ENCODE measurements around the gene GRM8.

The GRM8 gene

DNA sequence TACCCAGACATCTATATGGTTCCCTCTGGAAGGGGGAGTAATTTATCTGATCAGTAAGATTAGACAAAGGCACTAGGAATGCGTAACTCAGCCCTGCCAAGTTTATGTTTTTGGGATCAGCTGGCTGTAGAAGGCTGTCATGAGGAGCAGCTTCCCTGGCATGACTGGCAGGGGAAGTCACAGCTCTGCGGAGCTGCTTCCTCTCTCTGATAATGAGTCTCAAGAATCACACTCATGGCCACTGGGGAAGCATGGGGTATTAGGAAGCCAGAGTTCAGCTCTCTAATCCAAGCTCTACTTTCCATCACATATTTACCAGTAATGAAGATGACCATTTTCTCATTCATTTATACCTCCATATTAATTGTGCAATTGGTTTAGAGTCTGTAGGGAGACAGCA lies 758.9 kb downstream of the GRM8 start:
- no peak for TF ChIP-seq TAF1 (IDR thresholded peaks at IDR 0.05; ENCODE audit: low read depth)
- TF ChIP-seq CEBPB (IDR thresholded peaks at IDR 0.05), result no peak
- TF ChIP-seq, protein P1, sequence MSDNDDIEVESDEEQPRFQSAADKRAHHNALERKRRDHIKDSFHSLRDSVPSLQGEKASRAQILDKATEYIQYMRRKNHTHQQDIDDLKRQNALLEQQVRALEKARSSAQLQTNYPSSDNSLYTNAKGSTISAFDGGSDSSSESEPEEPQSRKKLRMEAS (IDR thresholded peaks at IDR 0.05), result no peak
- no peak for TF ChIP-seq NFIC (IDR thresholded peaks at IDR 0.05)
- TF ChIP-seq FOXM1 (IDR thresholded peaks at IDR 0.05; ENCODE audit: borderline replicate concordance, low read depth), result no peak
- TF ChIP-seq YY1 (IDR thresholded peaks at IDR 0.05; ENCODE audit: low read depth), result no peak
- TF ChIP-seq RAD21 (IDR thresholded peaks at IDR 0.05; ENCODE audit: low read depth), result no peak
- no peak for TF ChIP-seq EGR1 (IDR thresholded peaks at IDR 0.05)
- TF ChIP-seq TEAD4 (IDR thresholded peaks at IDR 0.05), result no peak
- TF ChIP-seq CREB1 (IDR thresholded peaks at IDR 0.05; ENCODE audit: low read depth), result no peak
- no peak for TF ChIP-seq TCF12 (IDR thresholded peaks at IDR 0.05; ENCODE audit: low read depth)
- no peak for TF ChIP-seq EP300 (IDR thresholded peaks at IDR 0.05; ENCODE audit: borderline replicate concordance)
- TF ChIP-seq, protein P2, sequence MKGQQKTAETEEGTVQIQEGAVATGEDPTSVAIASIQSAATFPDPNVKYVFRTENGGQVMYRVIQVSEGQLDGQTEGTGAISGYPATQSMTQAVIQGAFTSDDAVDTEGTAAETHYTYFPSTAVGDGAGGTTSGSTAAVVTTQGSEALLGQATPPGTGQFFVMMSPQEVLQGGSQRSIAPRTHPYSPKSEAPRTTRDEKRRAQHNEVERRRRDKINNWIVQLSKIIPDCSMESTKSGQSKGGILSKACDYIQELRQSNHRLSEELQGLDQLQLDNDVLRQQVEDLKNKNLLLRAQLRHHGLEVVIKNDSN (IDR thresholded peaks at IDR 0.05), result no peak
- TF ChIP-seq ZBTB7A (IDR thresholded peaks at IDR 0.05; ENCODE audit: low read depth), result no peak
- TF ChIP-seq REST (IDR thresholded peaks at IDR 0.05; ENCODE audit: low read depth), result no peak

- TF ChIP-seq EP300 (IDR thresholded peaks at IDR 0.05; ENCODE audit: borderline replicate concordance), result no peak
- TF ChIP-seq TEAD4 (IDR thresholded peaks at IDR 0.05), result no peak
- no peak for TF ChIP-seq TCF12 (IDR thresholded peaks at IDR 0.05; ENCODE audit: low read depth)
- TF ChIP-seq REST (IDR thresholded peaks at IDR 0.05; ENCODE audit: low read depth), result no peak
- TF ChIP-seq TAF1 (IDR thresholded peaks at IDR 0.05; ENCODE audit: low read depth), result no peak
- no peak for TF ChIP-seq YY1 (IDR thresholded peaks at IDR 0.05; ENCODE audit: low read depth)
- TF ChIP-seq, protein P2 (IDR thresholded peaks at IDR 0.05), result no peak
- no peak for TF ChIP-seq RAD21 (IDR thresholded peaks at IDR 0.05; ENCODE audit: low read depth)
Measured at GRCh38 chr7:126489874-126490273, 762.9 kb downstream of the GRM8 start.

- TF ChIP-seq, protein P2 (IDR thresholded peaks at IDR 0.05), result no peak
- no peak for TF ChIP-seq TEAD4 (IDR thresholded peaks at IDR 0.05)
- no peak for TF ChIP-seq FOXM1 (IDR thresholded peaks at IDR 0.05; ENCODE audit: borderline replicate concordance, low read depth)
- TF ChIP-seq, protein P1 (IDR thresholded peaks at IDR 0.05), result no peak
- no peak for TF ChIP-seq EGR1 (IDR thresholded peaks at IDR 0.05)
- no peak for TF ChIP-seq RAD21 (IDR thresholded peaks at IDR 0.05; ENCODE audit: low read depth)
- no peak for TF ChIP-seq YY1 (IDR thresholded peaks at IDR 0.05; ENCODE audit: low read depth)
- TF ChIP-seq CREB1 (IDR thresholded peaks at IDR 0.05; ENCODE audit: low read depth), result no peak
- TF ChIP-seq CEBPB (IDR thresholded peaks at IDR 0.05), result no peak
- no peak for TF ChIP-seq EP300 (IDR thresholded peaks at IDR 0.05; ENCODE audit: borderline replicate concordance)
- no peak for TF ChIP-seq NFIC (IDR thresholded peaks at IDR 0.05)
- TF ChIP-seq ZBTB7A (IDR thresholded peaks at IDR 0.05; ENCODE audit: low read depth), result no peak
- TF ChIP-seq REST (IDR thresholded peaks at IDR 0.05; ENCODE audit: low read depth), result no peak
- TF ChIP-seq TCF12 (IDR thresholded peaks at IDR 0.05; ENCODE audit: low read depth), result no peak
- no peak for TF ChIP-seq TAF1 (IDR thresholded peaks at IDR 0.05; ENCODE audit: low read depth)
Measured at GRCh38 chr7:126487728-126488442, 764.9 kb downstream of the GRM8 start.

GRCh38 chr7:126486806-126487205 lies 765.9 kb downstream of the GRM8 start:
- TF ChIP-seq NFIC (IDR thresholded peaks at IDR 0.05) (no peak), TCF12 (IDR thresholded peaks at IDR 0.05; ENCODE audit: low read depth) (no peak), REST (IDR thresholded peaks at IDR 0.05; ENCODE audit: low read depth) (no peak), EGR1 (IDR thresholded peaks at IDR 0.05) (no peak), TAF1 (IDR thresholded peaks at IDR 0.05; ENCODE audit: low read depth) (no peak), CEBPB (IDR thresholded peaks at IDR 0.05) (no peak), EP300 (IDR thresholded peaks at IDR 0.05; ENCODE audit: borderline replicate concordance) (no peak), YY1 (IDR thresholded peaks at IDR 0.05; ENCODE audit: low read depth) (no peak), FOXM1 (IDR thresholded peaks at IDR 0.05; ENCODE audit: borderline replicate concordance, low read depth) (no peak)
- TF ChIP-seq, protein P2 (IDR thresholded peaks at IDR 0.05), result no peak

All from Ishikawa (cell line).